ENCODE data around the gene FEN1. TPM values are rescaled to one million over a fixed set of nuclear protein-coding genes. Genes with fewer than 3 reads are reported as not detected.

FEN1 gene
- polyA plus RNA-seq, 2 of the 4 experiments (the other 2 are of a cell fraction): 38.4 to 105 TPM

DNA sequence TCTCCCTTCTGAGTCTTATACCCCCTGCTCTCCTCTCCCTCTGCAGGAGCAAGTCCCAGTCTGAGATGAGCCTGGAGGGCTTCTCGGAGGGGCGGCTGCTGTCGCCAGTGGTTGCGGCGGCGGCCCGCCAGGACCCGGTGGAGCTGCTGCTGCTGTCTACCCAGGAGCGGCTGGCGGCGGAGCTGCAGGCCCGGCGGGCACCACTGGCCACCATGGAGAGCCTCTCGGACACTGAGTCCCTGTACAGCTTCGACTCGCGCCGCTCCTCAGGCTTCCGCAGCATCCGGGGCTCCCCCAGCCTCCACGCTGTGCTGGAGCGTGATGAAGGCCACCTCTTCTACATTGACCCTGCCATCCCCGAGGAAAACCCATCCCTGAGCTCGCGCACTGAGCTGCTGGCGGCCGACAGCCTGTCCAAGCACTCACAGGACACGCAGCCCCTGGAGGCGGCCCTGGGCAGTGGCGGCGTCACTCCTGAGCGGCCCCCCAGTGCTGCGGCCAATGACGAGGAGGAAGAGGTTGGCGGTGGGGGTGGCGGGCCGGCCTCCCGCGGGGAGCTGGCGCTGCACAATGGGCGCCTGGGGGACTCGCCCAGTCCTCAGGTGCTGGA lies 49.1 kb upstream of the FEN1 start:
- DNase-seq (ENCODE audit: low read depth in 1 of 2, low spot score in 1 of 2) (no peak), FAIRE-seq (no peak), ATAC-seq (no peak)
- H3K4me2 ChIP-seq: no peak overlapping the region
- POLR2A ChIA-PET: no interaction called here
- H3K4me3 ChIP-seq: no peak overlapping the region
- peaks cover 11% of the 10 kb centered on the region for H3K4me1 ChIP-seq
- CTCF ChIA-PET: interaction anchor here (0.7 to 11.1 kb wide), 13 partner anchors 7 to 364 kb away, joined by 3 to 156 read pairs (median 3); partner anchors contain the start of gene TMEM216
- 92% methylated on average over 21 of the region's 42 CpGs for WGBS (ENCODE audit: missing lambda C conversion rate)
- no peaks in the 10 kb centered on the region for H3K9me3 ChIP-seq
- H3K27ac ChIP-seq: no peak overlapping the region
- no peak for TF ChIP-seq TFCP2L1 (CRISPR knock-in tag; IDR thresholded peaks at IDR 0.05)
- TF ChIP-seq POLR2AphosphoS2 (conservative IDR thresholded peaks at IDR 0.05; ENCODE audit: low read length): no peak
- TF ChIP-seq KDM5A (IDR thresholded peaks at IDR 0.05): no peak
- TF ChIP-seq HEYL (CRISPR knock-in tag; IDR thresholded peaks at IDR 0.05): no peak
- no peak for TF ChIP-seq CEBPB (IDR thresholded peaks at IDR 0.05)

DNA sequence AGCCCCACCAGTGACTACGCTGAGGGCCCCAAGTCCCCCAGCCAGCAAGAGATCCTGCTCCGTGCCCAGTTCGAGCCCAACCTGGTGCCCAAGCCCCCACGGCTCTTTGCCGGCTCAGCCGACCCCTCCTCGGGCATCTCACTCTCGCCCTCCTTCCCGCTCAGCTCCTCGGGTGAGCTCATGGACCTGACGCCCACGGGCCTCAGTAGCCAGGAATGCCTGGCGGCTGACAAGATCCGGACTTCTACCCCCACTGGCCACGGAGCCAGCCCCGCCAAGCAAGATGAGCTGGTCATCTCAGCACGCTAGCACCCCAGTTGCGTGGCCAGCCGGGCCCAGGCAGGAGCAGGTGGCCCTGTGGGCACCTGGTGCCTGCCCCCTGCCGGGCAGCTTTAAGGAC lies 48.5 kb upstream of the FEN1 start:
- Histone ChIP-seq H3K4me3 (no peak overlapping the region), H3K27ac (no peak overlapping the region), H3K4me1 (peaks cover 11% of the 10 kb centered on the region), H3K4me2 (no peak overlapping the region), H3K9me3 (no peaks in the 10 kb centered on the region)
- DNase-seq (ENCODE audit: low read depth in 1 of 2, low spot score in 1 of 2): no peak
- 93% methylated on average over 14 of the region's 20 CpGs for WGBS (ENCODE audit: missing lambda C conversion rate)
- POLR2A ChIA-PET: no interaction called here
- CTCF ChIA-PET: interaction anchor here (0.7 to 11.1 kb wide), 12 partner anchors 7 to 364 kb away, joined by 3 to 156 read pairs (median 3); partner anchors contain the start of gene TMEM216
- no peak for ATAC-seq
- FAIRE-seq: no peak
- TF ChIP-seq SREBF2 (IDR thresholded peaks at IDR 0.05) (no peak), RCOR1 (IDR thresholded peaks at IDR 0.05; ENCODE audit: low read depth, low read length) (no peak), POLR2AphosphoS2 (conservative IDR thresholded peaks at IDR 0.05; ENCODE audit: low read length) (no peak), JUN (IDR thresholded peaks at IDR 0.05) (no peak), EHMT2 (IDR thresholded peaks at IDR 0.05; ENCODE audit: low read depth) (no peak), CEBPB (IDR thresholded peaks at IDR 0.05) (no peak), HOXA7 (CRISPR knock-in tag; IDR thresholded peaks at IDR 0.05) (no peak), NFE2L2 (conservative IDR thresholded peaks at IDR 0.05; ENCODE audit: low read length) (no peak), CBX2 (IDR thresholded peaks at IDR 0.05; ENCODE audit: borderline replicate concordance, low read depth) (no peak), KDM5A (IDR thresholded peaks at IDR 0.05) (no peak), ESRRA (IDR thresholded peaks at IDR 0.05; ENCODE audit: borderline replicate concordance, low read length) (no peak), BHLHE40 (IDR thresholded peaks at IDR 0.05; ENCODE audit: low read depth, low read length) (no peak), RFX5 (IDR thresholded peaks at IDR 0.05) (no peak), NR3C1 (IDR thresholded peaks at IDR 0.05) (no peak), SMC3 (IDR thresholded peaks at IDR 0.05) (no peak), NPAS2 (CRISPR knock-in tag; IDR thresholded peaks at IDR 0.05; ENCODE audit: borderline replicate concordance) (no peak), ZSCAN20 (CRISPR knock-in tag; IDR thresholded peaks at IDR 0.05) (no peak), HDAC2 (IDR thresholded peaks at IDR 0.05) (no peak), MAZ (IDR thresholded peaks at IDR 0.05; ENCODE audit: borderline replicate concordance, low read depth, low read length) (no peak)
- TF ChIP-seq, protein P1, sequence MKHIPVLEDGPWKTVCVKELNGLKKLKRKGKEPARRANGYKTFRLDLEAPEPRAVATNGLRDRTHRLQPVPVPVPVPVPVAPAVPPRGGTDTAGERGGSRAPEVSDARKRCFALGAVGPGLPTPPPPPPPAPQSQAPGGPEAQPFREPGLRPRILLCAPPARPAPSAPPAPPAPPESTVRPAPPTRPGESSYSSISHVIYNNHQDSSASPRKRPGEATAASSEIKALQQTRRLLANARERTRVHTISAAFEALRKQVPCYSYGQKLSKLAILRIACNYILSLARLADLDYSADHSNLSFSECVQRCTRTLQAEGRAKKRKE (CRISPR knock-in tag; IDR thresholded peaks at IDR 0.05; ENCODE audit: low read depth): no peak

DNA sequence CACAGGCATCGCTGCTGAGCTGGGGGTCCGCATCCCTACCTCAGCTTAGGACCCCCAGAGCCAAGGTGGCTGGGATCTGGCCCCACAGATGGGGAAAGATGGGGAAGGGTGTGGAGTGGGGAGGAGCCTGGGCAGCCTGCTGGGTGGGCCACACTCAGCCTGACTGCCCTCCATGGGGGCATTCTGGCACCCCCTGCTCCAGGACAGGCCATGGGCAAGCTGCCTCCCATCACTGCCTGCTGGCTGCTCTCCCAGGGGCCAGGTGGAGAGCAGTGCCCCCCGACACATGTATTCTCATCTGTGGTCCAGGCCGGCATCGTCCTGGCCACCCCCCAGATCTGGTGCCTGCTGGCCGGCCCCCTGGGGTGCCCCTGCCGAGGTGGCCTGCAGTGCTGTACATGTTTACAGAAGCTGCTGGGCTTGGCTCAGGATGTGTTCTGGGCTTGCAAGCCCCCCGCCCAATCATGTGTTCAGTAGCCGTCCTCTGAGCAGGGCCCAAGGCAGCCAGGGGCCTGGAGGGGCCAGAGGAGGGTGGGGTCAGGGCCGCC lies 48.0 kb upstream of the FEN1 start:
- Histone ChIP-seq H3K4me1 (peaks cover 11% of the 10 kb centered on the region), H3K4me2 (no peak overlapping the region), H3K9me3 (no peaks in the 10 kb centered on the region), H3K4me3 (no peak overlapping the region), H3K27ac (no peak overlapping the region)
- ChIA-PET POLR2A (no interaction called here), CTCF (interaction anchor here (0.9 to 11.1 kb wide), 8 partner anchors 8 to 363 kb away, joined by 3 to 156 read pairs (median 4); partner anchors contain the start of gene TMEM216)
- DNase-seq (ENCODE audit: low read depth in 1 of 2, low spot score in 1 of 2) (no peak), ATAC-seq (no peak), FAIRE-seq (no peak)
- WGBS (ENCODE audit: missing lambda C conversion rate): 90% methylated on average over 5 of the region's 10 CpGs
- TF ChIP-seq RNF2 (IDR thresholded peaks at IDR 0.05; ENCODE audit: borderline replicate concordance, low read depth) (no peak), ESRRA (IDR thresholded peaks at IDR 0.05; ENCODE audit: borderline replicate concordance, low read length) (no peak), CHD4 (IDR thresholded peaks at IDR 0.05; ENCODE audit: borderline replicate concordance) (no peak), MYC (IDR thresholded peaks at IDR 0.05; ENCODE audit: borderline replicate concordance, low read length) (no peak), ZNF302 (CRISPR knock-in tag; IDR thresholded peaks at IDR 0.05) (no peak), FOSB (CRISPR knock-in tag; IDR thresholded peaks at IDR 0.05) (no peak), HEYL (CRISPR knock-in tag; IDR thresholded peaks at IDR 0.05) (no peak), GATA3 (IDR thresholded peaks at IDR 0.05; ENCODE audit: borderline replicate concordance) (no peak), TP53 (CRISPR knock-in tag; IDR thresholded peaks at IDR 0.05) (no peak)
- TF ChIP-seq, protein P2, sequence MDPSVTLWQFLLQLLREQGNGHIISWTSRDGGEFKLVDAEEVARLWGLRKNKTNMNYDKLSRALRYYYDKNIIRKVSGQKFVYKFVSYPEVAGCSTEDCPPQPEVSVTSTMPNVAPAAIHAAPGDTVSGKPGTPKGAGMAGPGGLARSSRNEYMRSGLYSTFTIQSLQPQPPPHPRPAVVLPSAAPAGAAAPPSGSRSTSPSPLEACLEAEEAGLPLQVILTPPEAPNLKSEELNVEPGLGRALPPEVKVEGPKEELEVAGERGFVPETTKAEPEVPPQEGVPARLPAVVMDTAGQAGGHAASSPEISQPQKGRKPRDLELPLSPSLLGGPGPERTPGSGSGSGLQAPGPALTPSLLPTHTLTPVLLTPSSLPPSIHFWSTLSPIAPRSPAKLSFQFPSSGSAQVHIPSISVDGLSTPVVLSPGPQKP (IDR thresholded peaks at IDR 0.05; ENCODE audit: low read depth, low read length): no peak
- TF ChIP-seq, protein P3, sequence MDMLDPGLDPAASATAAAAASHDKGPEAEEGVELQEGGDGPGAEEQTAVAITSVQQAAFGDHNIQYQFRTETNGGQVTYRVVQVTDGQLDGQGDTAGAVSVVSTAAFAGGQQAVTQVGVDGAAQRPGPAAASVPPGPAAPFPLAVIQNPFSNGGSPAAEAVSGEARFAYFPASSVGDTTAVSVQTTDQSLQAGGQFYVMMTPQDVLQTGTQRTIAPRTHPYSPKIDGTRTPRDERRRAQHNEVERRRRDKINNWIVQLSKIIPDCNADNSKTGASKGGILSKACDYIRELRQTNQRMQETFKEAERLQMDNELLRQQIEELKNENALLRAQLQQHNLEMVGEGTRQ (IDR thresholded peaks at IDR 0.05): no peak
- TF ChIP-seq, protein P4, sequence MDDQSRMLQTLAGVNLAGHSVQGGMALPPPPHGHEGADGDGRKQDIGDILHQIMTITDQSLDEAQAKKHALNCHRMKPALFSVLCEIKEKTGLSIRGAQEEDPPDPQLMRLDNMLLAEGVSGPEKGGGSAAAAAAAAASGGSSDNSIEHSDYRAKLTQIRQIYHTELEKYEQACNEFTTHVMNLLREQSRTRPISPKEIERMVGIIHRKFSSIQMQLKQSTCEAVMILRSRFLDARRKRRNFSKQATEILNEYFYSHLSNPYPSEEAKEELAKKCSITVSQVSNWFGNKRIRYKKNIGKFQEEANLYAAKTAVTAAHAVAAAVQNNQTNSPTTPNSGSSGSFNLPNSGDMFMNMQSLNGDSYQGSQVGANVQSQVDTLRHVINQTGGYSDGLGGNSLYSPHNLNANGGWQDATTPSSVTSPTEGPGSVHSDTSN (IDR thresholded peaks at IDR 0.05): no peak

Data from A549 (cell line).